Activated T-helper 1 cell treated with Interleukin-2 at 50 U/mL for 16 hours (primary cell): ENCODE data around the gene ARHGAP12.
"Not testable (repeated sequence)": the region's sequence is repeated elsewhere in the genome, so short reads cannot be mapped to it uniquely, and the experiment has no call there.

Experiments used
- DNase-seq: peaks from one replicate; pipeline ENCODE4 v3.0.0-alpha.2; 2020; ENCODE audit warnings: low read depth

Gene ARHGAP12

DNA sequence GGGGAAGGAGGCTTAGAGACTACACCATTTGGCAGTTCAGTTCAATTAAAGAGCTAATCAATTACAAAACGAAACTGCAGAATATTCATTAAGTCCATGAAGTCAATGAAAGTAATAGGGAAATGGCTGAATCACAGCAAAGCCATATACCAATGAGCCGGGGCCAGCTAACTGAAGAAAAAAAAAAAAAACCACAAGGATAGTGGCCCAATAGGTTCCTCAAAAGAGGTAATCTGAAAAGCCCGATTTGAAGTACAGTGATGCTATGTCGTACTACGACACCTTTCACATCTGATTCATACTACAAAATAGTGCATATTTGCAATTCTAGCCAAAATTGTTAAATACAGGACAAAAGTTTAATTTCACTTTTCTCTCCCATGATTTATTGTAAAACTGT is 2.5 kb downstream of the ARHGAP12 start:
- no peak for DNase-seq

DNA sequence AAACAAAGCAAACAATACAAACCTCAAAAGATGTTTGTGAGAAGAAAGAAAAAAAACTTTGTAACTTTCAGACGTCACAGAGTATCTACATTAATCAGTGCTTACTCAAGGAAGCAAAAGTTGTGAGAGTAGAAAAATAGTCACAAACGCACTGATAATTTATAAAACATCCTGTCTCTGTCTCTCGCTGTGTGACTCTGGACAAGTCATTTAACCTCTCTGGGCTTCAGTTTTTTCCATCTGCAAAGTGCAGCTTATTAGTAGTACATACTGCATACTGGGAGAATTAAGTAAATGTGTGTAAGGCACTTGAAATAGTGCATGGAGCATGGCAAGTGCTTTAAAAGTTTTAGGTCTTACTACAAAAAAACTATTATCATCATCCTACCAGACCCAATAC is 3.8 kb downstream of the ARHGAP12 start:
- DNase-seq, result no peak

- no peak for DNase-seq
Observed at GRCh38 chr10:31923389-31923788, 5.2 kb downstream of the ARHGAP12 start.

GRCh38 chr10:31921031-31921430 is 7.6 kb downstream of the ARHGAP12 start:
- no peak for DNase-seq

DNA sequence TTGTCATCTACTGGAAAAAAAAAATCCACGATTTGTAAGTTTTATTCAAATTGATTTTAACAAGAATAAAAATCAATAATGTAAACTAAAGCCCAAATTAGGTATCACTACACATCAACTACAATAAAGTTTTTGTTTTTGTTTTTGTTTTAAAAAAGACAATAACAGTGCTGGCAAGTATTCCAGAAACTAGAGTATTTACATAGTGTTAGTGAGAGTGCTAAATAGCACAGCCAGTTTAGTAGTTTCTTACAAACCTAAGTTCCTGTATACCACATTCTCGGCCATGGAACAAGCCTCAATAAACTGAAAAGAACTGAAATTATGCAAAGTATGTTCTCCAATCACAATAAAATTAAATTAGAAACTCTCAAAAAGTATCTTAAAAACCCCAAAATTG is 8.1 kb downstream of the ARHGAP12 start:
- no peak for DNase-seq

GRCh38 chr10:31918671-31919409 is 9.8 kb downstream of the ARHGAP12 start:
- no peak for DNase-seq

GRCh38 chr10:31914370-31914769 is 14.3 kb downstream of the ARHGAP12 start:
- no peak for DNase-seq

DNA sequence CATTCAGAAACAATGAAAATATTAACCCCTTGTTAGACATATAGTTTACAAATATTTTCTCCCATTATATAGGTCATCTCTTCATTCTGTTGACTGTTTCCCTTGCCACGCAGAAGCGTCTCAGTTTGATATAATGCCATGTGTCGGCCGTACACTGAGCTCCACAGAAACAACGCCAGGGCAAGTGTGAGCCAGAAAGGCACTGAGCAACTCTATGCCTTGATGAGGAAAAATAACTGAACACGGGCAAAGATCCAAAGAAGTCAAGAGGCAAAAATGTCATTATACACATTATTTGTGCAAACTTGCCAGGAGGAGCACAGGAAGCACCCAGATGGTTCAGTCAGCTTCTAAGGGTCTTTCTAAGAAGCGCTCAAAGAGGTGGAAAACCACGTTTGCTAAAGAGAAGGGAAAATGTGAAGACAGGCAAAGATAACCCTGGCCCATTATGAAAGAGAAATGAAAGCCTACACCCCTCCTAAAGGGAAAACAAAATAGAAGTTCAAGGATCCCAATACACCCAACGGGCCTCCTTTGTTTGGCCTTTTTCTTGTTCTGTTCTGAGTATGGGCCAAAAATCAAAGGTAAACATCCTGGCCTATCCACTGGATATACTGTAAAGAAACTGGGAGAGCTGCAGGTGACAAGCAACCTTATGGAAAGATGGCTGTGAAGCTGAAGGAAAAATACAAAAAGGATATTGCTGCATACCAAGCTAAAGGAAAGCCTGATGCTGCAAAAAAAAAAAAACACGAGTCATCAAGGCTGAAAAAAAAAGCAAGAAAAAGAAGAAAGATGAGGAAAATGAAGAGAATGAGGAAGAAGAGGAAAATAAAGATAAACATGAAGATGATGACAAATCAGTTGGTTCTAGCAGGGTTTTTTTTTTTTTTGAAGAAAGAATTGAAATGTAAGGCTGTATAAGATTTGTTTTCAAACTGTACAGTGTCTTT is 15.5 kb downstream of the ARHGAP12 start:
- DNase-seq, result no peak

DNA sequence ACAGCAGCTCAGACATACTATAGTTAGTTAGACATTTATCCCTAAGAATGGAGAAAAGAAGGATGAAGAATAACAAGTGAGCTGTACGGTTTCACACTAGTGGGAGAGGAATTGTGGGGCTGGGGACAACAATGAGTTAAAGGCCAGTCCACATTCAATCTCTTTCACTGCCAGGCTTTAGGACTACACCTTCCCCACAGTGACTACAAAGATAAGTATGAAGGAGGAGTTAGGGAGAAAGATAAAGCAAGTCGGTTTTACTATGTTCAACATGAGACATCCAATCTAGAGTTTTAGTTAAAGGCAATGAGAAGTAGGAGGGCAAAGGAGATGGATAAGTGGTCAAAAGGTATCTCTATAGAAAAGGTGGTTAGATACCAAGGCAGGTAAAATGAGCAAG is 16.3 kb downstream of the ARHGAP12 start:
- DNase-seq, result no peak

GRCh38 chr10:31910016-31910415 is 18.6 kb downstream of the ARHGAP12 start:
- no peak for DNase-seq

DNA sequence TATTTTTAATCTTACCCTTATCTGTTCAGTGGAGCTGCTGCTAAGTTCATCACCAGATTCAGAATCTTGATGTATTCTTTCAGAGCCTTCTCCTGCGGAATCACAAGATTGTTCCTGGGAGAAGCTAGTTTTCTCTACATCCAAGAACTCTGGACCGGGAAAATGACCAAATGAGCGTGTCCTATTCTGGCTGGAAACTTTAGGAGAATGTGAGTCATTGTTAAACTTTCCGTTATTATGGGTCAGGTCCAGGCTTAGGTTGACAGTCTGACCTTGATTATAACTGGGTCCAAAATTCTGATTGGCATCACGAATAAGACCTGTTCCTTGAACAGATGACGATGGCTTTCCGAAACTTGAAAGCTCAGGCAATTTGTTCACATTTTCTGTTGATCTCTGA is 20.5 kb downstream of the ARHGAP12 start:
- DNase-seq, result no peak

DNA sequence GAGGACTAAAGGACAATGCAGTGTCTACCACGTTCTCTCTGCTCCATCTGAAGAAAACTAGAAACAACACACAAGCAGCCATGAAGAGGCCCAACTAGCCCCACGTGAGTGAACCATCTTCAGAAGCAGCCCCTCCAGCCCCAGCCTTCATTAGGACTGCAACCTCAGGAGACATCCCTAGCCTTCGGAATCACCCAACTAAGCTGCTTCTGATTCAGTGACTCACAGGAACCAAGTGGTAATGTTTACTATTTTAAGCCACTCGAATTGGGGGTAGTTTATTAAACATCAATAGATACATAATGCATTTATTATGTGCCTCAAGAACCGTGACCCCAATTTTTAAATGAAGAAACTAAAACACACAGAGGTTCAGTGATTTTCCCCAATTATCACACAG is 22.6 kb downstream of the ARHGAP12 start:
- no peak for DNase-seq

DNA sequence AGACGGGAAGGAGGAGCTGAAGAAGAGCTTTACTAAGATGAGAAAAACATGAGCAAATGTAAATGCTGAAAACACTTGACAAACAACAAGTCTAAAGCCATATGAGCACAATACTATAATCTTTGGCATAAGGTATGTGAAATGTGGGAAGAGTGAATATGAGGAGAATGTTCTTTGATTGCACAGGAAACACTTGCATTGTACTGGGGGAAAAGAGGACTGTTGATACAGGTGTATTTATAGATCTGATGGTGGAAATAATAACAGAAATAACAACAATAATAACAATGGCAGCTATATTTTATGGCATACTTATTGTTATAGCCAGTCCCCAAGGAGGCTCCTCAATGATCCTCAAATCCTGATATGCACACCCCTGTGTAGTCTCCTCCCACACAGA is 23.0 kb downstream of the ARHGAP12 start:
- no peak for DNase-seq

GRCh38 chr10:31902625-31903024 is 26.0 kb downstream of the ARHGAP12 start:
- DNase-seq, result no peak

DNA sequence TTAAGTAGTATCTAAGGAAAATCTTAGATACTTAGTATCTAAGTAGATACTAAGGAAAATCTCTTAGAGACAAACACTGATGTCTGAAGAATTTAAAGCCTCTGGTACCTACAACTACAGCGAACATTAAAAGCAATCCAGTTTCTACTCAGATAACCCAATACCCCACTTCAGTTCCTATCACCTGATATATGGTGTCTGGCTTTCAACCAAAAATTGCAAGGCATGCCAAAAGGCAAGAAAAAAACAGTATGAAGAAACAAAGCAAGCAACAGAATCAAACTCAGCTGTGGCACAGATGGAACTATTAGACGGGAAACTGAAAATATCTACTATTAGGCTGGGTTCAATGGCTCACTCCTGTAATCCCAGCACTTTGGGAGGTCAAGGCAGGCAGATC is 31.1 kb downstream of the ARHGAP12 start:
- no peak for DNase-seq

- no peak for DNase-seq
Observed at GRCh38 chr10:31896968-31897384, 31.7 kb downstream of the ARHGAP12 start.

- DNase-seq, result not testable (repeated sequence)
Observed at GRCh38 chr10:31895722-31896121, 32.9 kb downstream of the ARHGAP12 start.

DNA sequence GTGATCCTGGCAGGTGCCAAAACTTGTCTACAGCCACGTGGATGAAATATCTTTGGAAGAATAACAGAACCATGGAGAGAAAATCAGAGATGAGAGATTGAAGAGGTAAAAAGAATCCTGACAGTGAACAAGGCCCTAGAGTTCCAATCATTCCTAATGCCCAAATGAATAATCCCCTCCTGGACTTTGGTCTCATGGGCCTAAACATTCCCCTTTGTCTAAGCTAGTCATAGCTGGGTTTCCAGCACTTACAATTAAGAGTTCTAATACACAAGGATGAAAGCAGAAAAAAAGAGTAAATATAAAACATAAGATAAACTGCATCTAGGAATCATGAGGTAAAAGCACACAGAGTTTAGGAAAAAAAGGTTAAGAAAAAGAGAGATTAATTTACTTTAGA is 40.2 kb downstream of the ARHGAP12 start:
- DNase-seq, result no peak

- no peak for DNase-seq
Observed at GRCh38 chr10:31887850-31888249, 40.8 kb downstream of the ARHGAP12 start.

DNA sequence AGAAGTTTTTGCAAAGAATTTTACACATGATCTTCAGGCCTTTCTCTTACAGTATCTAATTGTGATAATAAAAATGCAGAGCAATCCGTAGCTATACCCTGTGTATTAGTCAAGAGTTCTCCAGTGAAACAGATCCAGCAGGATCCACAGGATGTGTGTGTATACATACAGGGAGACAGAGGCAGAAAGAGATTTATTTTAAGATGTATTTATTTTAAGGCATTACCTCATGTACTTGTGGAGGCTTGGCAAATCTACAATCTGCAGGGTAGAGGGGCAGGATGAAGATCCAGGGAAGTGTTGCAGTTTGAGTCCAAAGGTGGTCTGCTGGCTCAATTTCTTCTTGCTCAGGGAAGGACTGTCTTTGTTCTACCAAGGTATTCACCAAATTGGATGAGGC is 41.7 kb downstream of the ARHGAP12 start:
- DNase-seq, result no peak

DNA sequence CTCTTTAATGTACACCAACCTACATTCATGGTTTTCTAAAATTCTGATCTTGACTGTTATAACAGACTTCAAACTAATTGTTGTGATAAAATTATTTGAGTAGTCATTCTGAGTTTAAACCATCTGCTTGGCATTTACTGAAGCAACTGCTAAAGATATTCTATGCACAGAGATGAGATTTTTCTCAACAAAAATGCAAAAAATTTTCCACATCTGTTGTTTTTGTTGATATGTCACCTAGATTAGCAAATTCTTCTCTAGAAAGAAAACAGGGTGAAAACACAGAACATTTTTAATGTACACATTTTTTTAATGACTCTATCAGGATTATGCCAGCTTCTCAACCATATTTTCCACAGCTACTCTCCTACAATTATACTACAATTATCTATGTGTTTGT is 42.7 kb downstream of the ARHGAP12 start:
- no peak for DNase-seq

GRCh38 chr10:31884386-31884785 is 44.2 kb downstream of the ARHGAP12 start:
- no peak for DNase-seq

DNA sequence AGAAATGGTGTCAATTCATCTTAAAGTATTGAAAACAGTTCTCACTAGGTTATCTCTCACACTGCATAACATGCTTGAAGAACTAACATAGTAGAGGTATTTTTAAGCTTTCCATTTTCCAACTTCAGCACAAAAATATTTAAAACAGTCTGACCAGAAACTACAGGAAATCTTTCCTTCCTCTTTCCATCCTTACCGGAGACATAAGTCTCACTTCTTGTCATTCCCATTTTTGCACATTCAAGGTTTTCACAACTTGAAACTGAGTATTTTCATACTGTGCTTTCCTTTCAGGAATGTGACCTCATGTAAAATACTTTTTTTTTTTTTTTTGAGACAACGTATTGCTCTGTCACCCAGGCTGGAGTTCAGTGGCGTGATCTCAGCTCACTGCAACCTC is 45.2 kb downstream of the ARHGAP12 start:
- no peak for DNase-seq
